Activated CD8-positive, alpha-beta T cell treated with anti-CD3 and anti-CD28 coated beads for 36 hours (primary cell): ENCODE measurements around the gene KLHDC8B. TPM values are rescaled to one million over a fixed set of nuclear protein-coding genes. Genes with fewer than 3 reads are reported as not detected.

Experiments used
- ATAC-seq: fragments of 200-7000 bp; cut with Tn5 transposase; one replicate; pipeline ENCODE4 v1.10.0; 2021; ENCODE audit warnings: mild to moderate bottlenecking, moderate library complexity
- CTCF ChIA-PET: fragments of 350-600 bp; sonication (Branson Sonifier 250); formaldehyde crosslinking; loops from one replicate; lab custom pipeline; 2021; ENCODE audit warnings: antibody characterized with exemption; lab: Charles Lee
- POLR2A ChIA-PET: fragments of 350-600 bp; sonication (Branson Sonifier 250); formaldehyde crosslinking; loops from one replicate; lab custom pipeline; 2021; ENCODE audit warnings: antibody characterized with exemption; lab: Charles Lee
- DNase-seq: peaks from one replicate; pipeline ENCODE4 v3.0.0-alpha.2; 2020
- H3K27ac Mint-ChIP-seq: one replicate; pipeline ENCODE4 v1.8.0; 2021; ENCODE audit warnings: mild to moderate bottlenecking, mixed read lengths
- H3K27me3 Mint-ChIP-seq: one replicate; pipeline ENCODE4 v1.8.0; 2021; ENCODE audit warnings: mixed read lengths
- H3K36me3 Mint-ChIP-seq: one replicate; pipeline ENCODE4 v1.8.0; 2021; ENCODE audit warnings: low read depth, mixed read lengths
- H3K4me1 Mint-ChIP-seq: one replicate; pipeline ENCODE4 v1.8.0; 2021; ENCODE audit warnings: low read depth, mixed read lengths
- H3K4me3 Mint-ChIP-seq: one replicate; pipeline ENCODE4 v1.8.0; 2021; ENCODE audit warnings: mild to moderate bottlenecking, moderate library complexity, mixed read lengths
- H3K9me3 Mint-ChIP-seq: one replicate; pipeline ENCODE4 v1.8.0; 2021; ENCODE audit warnings: mixed read lengths
- intact Hi-C: fragments of 100-400 bp; cut with micrococcal nuclease; formaldehyde crosslinking; loops from one replicate; pipeline ENCODE4 v1.10.0; 2022
- total RNA-seq, 2 experiments: library from RNA; stranded (reverse); gene quantifications; one replicate each; pipeline ENCODE4 v1.2.3, GENCODE V29; 2021
- TF ChIP-seq, protein P1 (sequence below): fragments of 200-600 bp; IDR thresholded peaks from one replicate; pipeline ENCODE4 v1.8.0; 2022; ENCODE audit warnings: antibody characterized with exemption, mild to moderate bottlenecking

KLHDC8B gene
- total RNA-seq, 2 experiments from 2014 or later = 1.3 to 2.2 TPM

DNA sequence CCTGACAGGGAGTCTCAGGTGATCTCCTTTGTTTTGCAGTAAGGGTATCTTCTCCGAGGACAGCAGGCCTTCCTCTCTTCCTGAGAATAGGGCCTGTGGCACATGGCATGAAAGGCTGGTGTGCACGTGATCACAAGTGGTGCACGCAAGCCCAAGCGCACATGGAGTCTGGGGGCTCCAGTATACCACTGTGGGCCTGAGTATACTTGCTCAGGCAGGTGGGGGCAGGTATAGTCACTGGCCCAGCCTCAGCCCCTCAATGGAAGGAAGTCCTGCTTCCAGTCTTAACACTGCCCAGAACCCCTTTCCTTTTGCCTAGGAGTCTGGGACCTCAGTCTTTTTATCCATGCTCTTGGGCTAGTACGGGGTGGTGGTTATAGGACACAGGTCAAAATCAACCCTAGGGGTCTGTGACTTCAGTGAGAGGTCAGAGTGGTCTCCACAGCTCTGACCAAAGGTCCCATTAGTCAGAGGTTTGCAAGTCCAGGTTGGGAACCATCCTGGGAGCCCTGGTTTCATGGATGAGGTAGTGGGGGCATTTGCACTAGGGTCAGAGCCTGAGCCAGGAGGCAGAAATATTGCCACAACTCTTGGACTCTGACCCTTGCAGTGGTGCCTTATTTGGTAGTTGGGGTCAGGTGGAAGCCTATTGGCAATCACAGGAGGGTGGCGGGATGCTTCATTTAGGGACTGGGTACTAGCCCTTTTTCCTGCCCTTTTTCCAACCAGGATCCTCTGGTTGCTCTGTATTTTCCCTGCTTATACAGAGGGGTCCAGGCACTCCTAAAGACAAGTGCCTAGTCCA lies 4.4 kb upstream of the KLHDC8B start:
- ATAC-seq (no peak), DNase-seq (no peak)
- peaks cover 44% of the 10 kb centered on the region for H3K4me1 Mint-ChIP-seq
- intact Hi-C loops = no loop called here
- peak overlapping the region; percentile 93 for H3K27ac Mint-ChIP-seq
- TF ChIP-seq, protein P1, sequence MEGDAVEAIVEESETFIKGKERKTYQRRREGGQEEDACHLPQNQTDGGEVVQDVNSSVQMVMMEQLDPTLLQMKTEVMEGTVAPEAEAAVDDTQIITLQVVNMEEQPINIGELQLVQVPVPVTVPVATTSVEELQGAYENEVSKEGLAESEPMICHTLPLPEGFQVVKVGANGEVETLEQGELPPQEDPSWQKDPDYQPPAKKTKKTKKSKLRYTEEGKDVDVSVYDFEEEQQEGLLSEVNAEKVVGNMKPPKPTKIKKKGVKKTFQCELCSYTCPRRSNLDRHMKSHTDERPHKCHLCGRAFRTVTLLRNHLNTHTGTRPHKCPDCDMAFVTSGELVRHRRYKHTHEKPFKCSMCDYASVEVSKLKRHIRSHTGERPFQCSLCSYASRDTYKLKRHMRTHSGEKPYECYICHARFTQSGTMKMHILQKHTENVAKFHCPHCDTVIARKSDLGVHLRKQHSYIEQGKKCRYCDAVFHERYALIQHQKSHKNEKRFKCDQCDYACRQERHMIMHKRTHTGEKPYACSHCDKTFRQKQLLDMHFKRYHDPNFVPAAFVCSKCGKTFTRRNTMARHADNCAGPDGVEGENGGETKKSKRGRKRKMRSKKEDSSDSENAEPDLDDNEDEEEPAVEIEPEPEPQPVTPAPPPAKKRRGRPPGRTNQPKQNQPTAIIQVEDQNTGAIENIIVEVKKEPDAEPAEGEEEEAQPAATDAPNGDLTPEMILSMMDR = no peak
- CTCF ChIA-PET = interaction anchor here (0.8 to 1.4 kb wide), 2 partner anchors 14 to 282 kb away, joined by 3 to 4 read pairs; no protein-coding TSS in a partner anchor
- H3K36me3 Mint-ChIP-seq = peaks cover 27% of the 10 kb centered on the region
- H3K4me3 Mint-ChIP-seq = peak overlapping the region; percentile 90
- no peaks in the 10 kb centered on the region for H3K9me3 Mint-ChIP-seq
- no peaks in the 10 kb centered on the region for H3K27me3 Mint-ChIP-seq
- POLR2A ChIA-PET = interaction anchor here (0.8 to 1.1 kb wide), 2 partner anchors 159 to 172 kb away, joined by 3 to 4 read pairs; no protein-coding TSS in a partner anchor

DNA sequence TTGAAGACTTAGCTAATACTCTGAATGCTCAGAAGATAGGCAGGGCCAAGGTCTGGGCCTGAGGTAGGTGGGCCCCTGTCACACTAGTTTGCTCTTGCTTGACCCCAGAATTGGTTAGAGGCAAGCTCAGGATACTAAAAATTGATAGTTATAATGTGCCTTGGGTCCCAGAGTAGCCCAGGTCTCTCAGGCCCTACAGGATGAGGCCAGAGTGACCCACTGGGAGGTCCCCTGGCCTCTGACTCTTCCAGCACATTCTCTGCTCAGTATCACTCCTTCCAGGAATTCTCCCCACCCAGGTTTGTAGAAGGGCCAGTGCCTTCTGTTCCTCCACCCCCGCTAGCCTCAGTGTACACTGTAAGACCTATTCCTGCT lies 667 bp upstream of the KLHDC8B start:
- H3K4me3 Mint-ChIP-seq = peak overlapping the region; percentile 76
- DNase-seq = no peak
- ChIA-PET POLR2A (interaction anchor here (1.0 kb wide), 1 partner anchor 78 kb away, joined by 3 read pairs; no protein-coding TSS in a partner anchor), CTCF (interaction anchor here (0.6 to 3.4 kb wide), 34 partner anchors 8 to 779 kb away, joined by 3 to 17 read pairs (median 4); partner anchors contain the start of genes DAG1, QRICH1 and USP4)
- intact Hi-C loops = no loop called here
- peaks cover under 1% of the 10 kb centered on the region for H3K36me3 Mint-ChIP-seq
- peaks cover 17% of the 10 kb centered on the region for H3K4me1 Mint-ChIP-seq
- ATAC-seq = no peak
- H3K27ac Mint-ChIP-seq = peak overlapping the region; percentile 71
- H3K9me3 Mint-ChIP-seq = no peaks in the 10 kb centered on the region
- no peaks in the 10 kb centered on the region for H3K27me3 Mint-ChIP-seq
- TF ChIP-seq, protein P1 = no peak

DNA sequence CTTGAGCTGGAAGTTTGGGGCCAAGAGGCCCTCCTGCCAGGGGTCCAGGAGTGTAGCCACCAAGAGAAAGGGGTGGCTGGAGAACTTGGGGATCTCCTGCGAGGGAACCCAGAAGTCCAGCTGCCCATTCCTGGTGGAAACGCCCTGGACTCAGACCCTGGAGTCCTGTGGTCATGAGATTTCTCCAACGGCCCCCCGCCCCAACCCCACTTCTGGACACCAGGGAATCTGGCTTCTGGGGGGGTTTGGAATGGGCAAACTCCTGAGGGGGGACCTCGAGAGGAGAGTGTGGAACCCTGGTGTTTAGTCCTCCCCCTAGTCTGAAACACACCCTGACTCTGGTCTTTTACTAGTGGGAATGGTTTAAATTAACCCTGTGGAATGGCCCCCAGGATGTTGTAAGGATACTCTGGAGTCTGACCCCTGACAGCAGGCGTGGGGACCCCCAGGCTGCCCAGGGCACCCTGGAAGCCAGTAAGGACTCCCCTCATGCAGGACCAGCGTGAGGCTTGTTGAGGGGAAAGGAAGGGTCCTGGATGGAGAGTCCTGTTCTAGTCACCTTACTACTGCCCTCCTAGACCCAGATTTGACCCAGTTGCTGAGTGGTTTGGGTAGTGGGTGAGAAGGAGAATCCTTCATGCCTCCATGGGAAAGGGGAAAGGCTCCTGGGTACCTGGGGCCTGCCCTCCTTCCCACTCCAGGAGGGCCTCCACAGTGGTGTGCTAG lies 540 bp downstream of the KLHDC8B start:
- Mint-ChIP-seq H3K27me3 (no peaks in the 10 kb centered on the region), H3K4me3 (peak overlapping the region; percentile 76), H3K27ac (no peak overlapping the region), H3K9me3 (no peaks in the 10 kb centered on the region), H3K36me3 (no peaks in the 10 kb centered on the region), H3K4me1 (peaks cover 12% of the 10 kb centered on the region)
- intact Hi-C loops = no loop called here
- POLR2A ChIA-PET = interaction anchor here (0.7 to 0.8 kb wide), 2 partner anchors 51 to 107 kb away, joined by 3 read pairs; partner anchors contain the start of gene USP19
- TF ChIP-seq, protein P1 = no peak
- ATAC-seq (no peak), DNase-seq (no peak)
- CTCF ChIA-PET = interaction anchor here (1.0 to 3.4 kb wide), 15 partner anchors 9 to 299 kb away, joined by 3 to 17 read pairs (median 6); partner anchors contain the start of genes DAG1, QRICH1 and USP4

DNA sequence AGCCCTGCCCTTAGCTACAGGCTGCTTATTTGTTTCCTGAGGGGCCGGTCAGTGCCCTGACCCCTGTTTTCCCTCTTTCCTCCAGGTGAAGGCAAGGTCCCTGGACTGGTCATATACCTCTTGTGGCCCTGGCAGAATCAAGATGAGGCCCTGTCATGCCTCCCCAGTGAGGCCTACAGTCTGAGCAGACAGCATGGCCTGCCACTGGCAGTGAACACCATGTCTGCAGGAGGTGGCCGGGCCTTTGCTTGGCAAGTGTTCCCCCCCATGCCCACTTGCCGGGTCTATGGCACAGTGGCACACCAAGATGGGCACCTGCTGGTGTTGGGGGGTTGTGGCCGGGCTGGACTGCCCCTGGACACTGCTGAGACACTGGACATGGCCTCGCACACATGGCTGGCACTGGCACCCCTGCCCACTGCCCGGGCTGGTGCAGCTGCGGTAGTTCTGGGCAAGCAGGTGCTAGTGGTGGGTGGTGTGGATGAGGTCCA lies 1.2 kb downstream of the KLHDC8B start:
- Mint-ChIP-seq H3K27me3 (no peaks in the 10 kb centered on the region), H3K36me3 (no peaks in the 10 kb centered on the region), H3K9me3 (no peaks in the 10 kb centered on the region), H3K4me3 (no peak overlapping the region), H3K27ac (no peak overlapping the region), H3K4me1 (peaks cover 12% of the 10 kb centered on the region)
- DNase-seq (no peak), ATAC-seq (no peak)
- intact Hi-C loops = no loop called here
- POLR2A ChIA-PET = interaction anchor here (0.8 kb wide), 1 partner anchor 465 kb away, joined by 3 read pairs; no protein-coding TSS in a partner anchor
- CTCF ChIA-PET = interaction anchor here (1.3 kb wide), 1 partner anchor 11 kb away, joined by 3 read pairs; no protein-coding TSS in a partner anchor
- TF ChIP-seq, protein P1 = no peak
